ENCODE measurements around the gene C3orf62.
A peak's percentile ranks its signal among the peaks of the same experiment; 100 is the strongest.
"Not testable (repeated sequence)": the region's sequence is repeated elsewhere in the genome, so short reads cannot be mapped to it uniquely, and the experiment has no call there.

C3orf62 gene

GRCh38 chr3:49244581-49245205 lies 32.3 kb downstream of the C3orf62 start:
- no peaks in the 10 kb centered on the region for H3K36me3 ChIP-seq (ENCODE audit: control insufficient read depth, insufficient read depth, low read length)
- no peak overlapping the region for H3K4me3 ChIP-seq (ENCODE audit: extremely low read depth, insufficient read depth, low read length, poor library complexity, severe bottlenecking)
- H3K4me1 ChIP-seq (ENCODE audit: control insufficient read depth, insufficient read depth, low read length, poor library complexity, severe bottlenecking): no peaks in the 10 kb centered on the region
- H3K9me3 ChIP-seq (ENCODE audit: control insufficient read depth, low read length): no peaks in the 10 kb centered on the region
- no peak overlapping the region for H3K27ac ChIP-seq (ENCODE audit: low read depth, low read length, severe bottlenecking)
- WGBS, 2 experiments (ENCODE audit: insufficient coverage in 2 of 2): 73 to 90% methylated on average over 1 of the region's 1 CpG

DNA sequence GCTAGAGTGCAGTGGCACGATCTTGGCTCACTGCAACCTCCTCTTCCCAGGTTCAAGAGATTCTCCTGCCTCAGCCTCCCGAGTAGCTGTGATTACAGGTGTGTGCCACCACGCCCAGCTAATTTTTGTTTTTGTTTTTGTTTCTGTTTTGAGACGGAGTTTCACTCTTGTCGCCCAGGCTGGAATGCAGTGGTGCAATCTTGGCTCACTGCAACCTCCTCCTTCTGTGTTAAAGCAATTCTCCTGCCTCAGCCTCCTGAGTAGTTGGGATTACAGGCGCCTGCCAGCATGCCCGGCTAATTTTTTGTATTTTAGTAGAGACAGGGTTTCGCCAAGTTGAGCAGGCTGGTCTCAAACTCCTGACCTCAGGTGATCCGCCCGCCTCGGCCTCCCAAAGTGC lies 36.9 kb downstream of the C3orf62 start:
- not testable (repeated sequence) for H3K4me3 ChIP-seq (ENCODE audit: extremely low read depth, insufficient read depth, low read length, poor library complexity, severe bottlenecking); H3K36me3 ChIP-seq (ENCODE audit: control insufficient read depth, insufficient read depth, low read length); H3K27ac ChIP-seq (ENCODE audit: low read depth, low read length, severe bottlenecking); H3K4me1 ChIP-seq (ENCODE audit: control insufficient read depth, insufficient read depth, low read length, poor library complexity, severe bottlenecking)
- H3K9me3 ChIP-seq (ENCODE audit: control insufficient read depth, low read length): peaks cover 16% of the 10 kb centered on the region
- WGBS, 2 experiments (ENCODE audit: insufficient coverage in 2 of 2): 93 to 100% methylated on average over 7 to 10 of the region's 11 CpGs

- WGBS, 2 experiments (ENCODE audit: insufficient coverage in 2 of 2): 73 to 80% methylated on average over 7 to 8 of the region's 9 CpGs
- no peaks in the 10 kb centered on the region for H3K36me3 ChIP-seq (ENCODE audit: control insufficient read depth, insufficient read depth, low read length)
- peak overlapping the region; percentile 76 for H3K27ac ChIP-seq (ENCODE audit: low read depth, low read length, severe bottlenecking)
- peaks cover 27% of the 10 kb centered on the region for H3K9me3 ChIP-seq (ENCODE audit: control insufficient read depth, low read length)
- H3K4me1 ChIP-seq (ENCODE audit: control insufficient read depth, insufficient read depth, low read length, poor library complexity, severe bottlenecking): no peaks in the 10 kb centered on the region
- H3K4me3 ChIP-seq (ENCODE audit: extremely low read depth, insufficient read depth, low read length, poor library complexity, severe bottlenecking): no peak overlapping the region
These were observed 38.5 kb downstream of the C3orf62 start for GRCh38 chr3:49238274-49239127.

GRCh38 chr3:49237344-49237743 lies 39.7 kb downstream of the C3orf62 start:
- H3K27ac ChIP-seq (ENCODE audit: low read depth, low read length, severe bottlenecking): no peak overlapping the region
- WGBS, 2 experiments (ENCODE audit: insufficient coverage in 2 of 2): no CpG with 5 or more reads among the region's 3 CpGs
- H3K36me3 ChIP-seq (ENCODE audit: control insufficient read depth, insufficient read depth, low read length): no peaks in the 10 kb centered on the region
- peaks cover 34% of the 10 kb centered on the region for H3K9me3 ChIP-seq (ENCODE audit: control insufficient read depth, low read length)
- H3K4me1 ChIP-seq (ENCODE audit: control insufficient read depth, insufficient read depth, low read length, poor library complexity, severe bottlenecking): no peaks in the 10 kb centered on the region
- H3K4me3 ChIP-seq (ENCODE audit: extremely low read depth, insufficient read depth, low read length, poor library complexity, severe bottlenecking): no peak overlapping the region

DNA sequence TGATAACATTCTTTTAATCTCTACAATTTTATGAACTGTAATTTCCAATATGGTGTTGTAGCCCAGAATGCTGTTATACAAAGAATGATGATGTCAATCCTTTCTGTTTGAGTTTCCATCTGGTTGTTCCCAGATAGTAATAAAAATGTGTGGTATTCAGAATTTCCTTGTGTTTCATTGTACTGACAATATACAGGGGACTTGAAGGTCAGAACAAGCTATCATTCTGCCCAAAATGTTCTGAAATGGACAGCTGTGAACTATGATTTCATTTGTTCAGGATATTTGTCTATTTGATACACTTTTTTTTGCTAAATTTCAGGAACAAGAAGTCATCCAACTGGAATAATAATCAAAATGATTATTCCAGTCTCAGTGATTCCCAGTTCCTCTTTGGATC lies 40.8 kb downstream of the C3orf62 start:
- H3K36me3 ChIP-seq (ENCODE audit: control insufficient read depth, insufficient read depth, low read length): no peaks in the 10 kb centered on the region
- no peak overlapping the region for H3K27ac ChIP-seq (ENCODE audit: low read depth, low read length, severe bottlenecking)
- no peaks in the 10 kb centered on the region for H3K4me1 ChIP-seq (ENCODE audit: control insufficient read depth, insufficient read depth, low read length, poor library complexity, severe bottlenecking)
- no peak overlapping the region for H3K4me3 ChIP-seq (ENCODE audit: extremely low read depth, insufficient read depth, low read length, poor library complexity, severe bottlenecking)
- peaks cover 34% of the 10 kb centered on the region for H3K9me3 ChIP-seq (ENCODE audit: control insufficient read depth, low read length)

- H3K36me3 ChIP-seq (ENCODE audit: control insufficient read depth, insufficient read depth, low read length); H3K4me1 ChIP-seq (ENCODE audit: control insufficient read depth, insufficient read depth, low read length, poor library complexity, severe bottlenecking); H3K27ac ChIP-seq (ENCODE audit: low read depth, low read length, severe bottlenecking); H3K4me3 ChIP-seq (ENCODE audit: extremely low read depth, insufficient read depth, low read length, poor library complexity, severe bottlenecking): not testable (repeated sequence)
- WGBS, 2 experiments (ENCODE audit: insufficient coverage in 2 of 2): 86 to 94% methylated on average over 4 to 5 of the region's 5 CpGs
- H3K9me3 ChIP-seq (ENCODE audit: control insufficient read depth, low read length): peaks cover 18% of the 10 kb centered on the region
These were observed 48.2 kb downstream of the C3orf62 start for GRCh38 chr3:49228817-49229216.

DNA sequence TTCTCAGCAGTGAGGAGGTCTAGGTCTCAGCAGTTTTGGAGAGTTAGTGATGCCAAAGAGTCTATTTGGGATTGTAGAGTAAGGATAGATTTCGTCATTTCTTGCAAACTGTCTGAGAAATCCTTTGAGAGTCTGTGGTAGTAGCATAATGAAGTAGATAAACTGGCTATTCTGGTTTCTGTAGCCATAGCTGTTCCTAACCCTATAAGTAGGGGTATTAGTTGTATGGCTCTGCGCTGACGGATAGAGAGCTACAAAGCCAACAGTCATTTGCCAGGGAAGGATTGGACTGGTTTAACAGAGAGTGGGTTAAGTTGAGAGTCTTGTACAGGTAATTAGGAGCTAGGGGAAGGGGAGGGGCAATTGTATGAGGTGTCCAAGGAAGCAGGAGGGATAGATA lies 55.0 kb downstream of the C3orf62 start:
- no peak overlapping the region for H3K27ac ChIP-seq (ENCODE audit: low read depth, low read length, severe bottlenecking)
- H3K4me1 ChIP-seq (ENCODE audit: control insufficient read depth, insufficient read depth, low read length, poor library complexity, severe bottlenecking): peaks cover 3% of the 10 kb centered on the region
- 88 to 89% methylated on average over 3 of the region's 3 CpGs for WGBS, 2 experiments (ENCODE audit: insufficient coverage in 2 of 2)
- no peaks in the 10 kb centered on the region for H3K36me3 ChIP-seq (ENCODE audit: control insufficient read depth, insufficient read depth, low read length)
- no peak overlapping the region for H3K4me3 ChIP-seq (ENCODE audit: extremely low read depth, insufficient read depth, low read length, poor library complexity, severe bottlenecking)
- H3K9me3 ChIP-seq (ENCODE audit: control insufficient read depth, low read length): no peaks in the 10 kb centered on the region

- not testable (repeated sequence) for H3K4me3 ChIP-seq (ENCODE audit: extremely low read depth, insufficient read depth, low read length, poor library complexity, severe bottlenecking); H3K9me3 ChIP-seq (ENCODE audit: control insufficient read depth, low read length); H3K27ac ChIP-seq (ENCODE audit: low read depth, low read length, severe bottlenecking); H3K36me3 ChIP-seq (ENCODE audit: control insufficient read depth, insufficient read depth, low read length); H3K4me1 ChIP-seq (ENCODE audit: control insufficient read depth, insufficient read depth, low read length, poor library complexity, severe bottlenecking)
- WGBS, 2 experiments (ENCODE audit: insufficient coverage in 2 of 2): 85% methylated on average over 2 of the region's 6 CpGs; no CpG with 5 or more reads in 1 of the 2 experiments
These were observed 56.0 kb downstream of the C3orf62 start for GRCh38 chr3:49220985-49221563.

GRCh38 chr3:49219132-49219531 lies 57.9 kb downstream of the C3orf62 start:
- Histone ChIP-seq H3K4me1 (ENCODE audit: control insufficient read depth, insufficient read depth, low read length, poor library complexity, severe bottlenecking) (peaks cover 3% of the 10 kb centered on the region), H3K4me3 (ENCODE audit: extremely low read depth, insufficient read depth, low read length, poor library complexity, severe bottlenecking) (no peak overlapping the region), H3K27ac (ENCODE audit: low read depth, low read length, severe bottlenecking) (no peak overlapping the region), H3K36me3 (ENCODE audit: control insufficient read depth, insufficient read depth, low read length) (no peaks in the 10 kb centered on the region), H3K9me3 (ENCODE audit: control insufficient read depth, low read length) (peaks cover 7% of the 10 kb centered on the region)
- WGBS, 2 experiments (ENCODE audit: insufficient coverage in 2 of 2): 84 to 90% methylated on average over 4 of the region's 6 CpGs

Data from mesodermal cell (in vitro differentiated cells).